Endothelial cell (in vitro differentiated cells): ENCODE data around the gene PTPN6. TPM values are rescaled to one million over a fixed set of nuclear protein-coding genes. Genes with fewer than 3 reads are reported as not detected.
A peak's percentile ranks its signal among the peaks of the same experiment; 100 is the strongest.

Source experiments
- DNase-seq: peaks from one replicate; pipeline ENCODE4 v3.0.0; 2021; ENCODE audit warnings: low spot score
- H3K27ac Mint-ChIP-seq: one replicate; pipeline ENCODE4 v1.8.0; 2021; ENCODE audit warnings: mixed read lengths, inconsistent platforms; ENCODE audit not compliant: unreplicated experiment
- H3K27me3 Mint-ChIP-seq: one replicate; pipeline ENCODE4 v1.8.0; 2021; ENCODE audit warnings: mild to moderate bottlenecking, moderate library complexity, mixed read lengths, inconsistent platforms; ENCODE audit not compliant: unreplicated experiment
- H3K36me3 Mint-ChIP-seq: one replicate; pipeline ENCODE4 v1.8.0; 2021; ENCODE audit warnings: mild to moderate bottlenecking, low read depth, mixed read lengths, inconsistent platforms; ENCODE audit not compliant: unreplicated experiment
- H3K4me1 Mint-ChIP-seq: one replicate; pipeline ENCODE4 v1.8.0; 2021; ENCODE audit warnings: mild to moderate bottlenecking, mixed read lengths, inconsistent platforms; ENCODE audit not compliant: unreplicated experiment
- H3K4me3 Mint-ChIP-seq: one replicate; pipeline ENCODE4 v1.8.0; 2021; ENCODE audit warnings: mild to moderate bottlenecking, mixed read lengths, inconsistent platforms; ENCODE audit not compliant: unreplicated experiment
- H3K9me3 Mint-ChIP-seq: one replicate; pipeline ENCODE4 v1.8.0; 2021; ENCODE audit warnings: mixed read lengths, inconsistent platforms; ENCODE audit not compliant: unreplicated experiment
- CTCF ChIP-seq: fragments of 200-600 bp; sonication (generic); IDR thresholded peaks from one replicate; pipeline ENCODE4 v1.5.0; 2021; ENCODE audit warnings: antibody characterized with exemption; ENCODE audit not compliant: unreplicated experiment
- total RNA-seq: library from RNA; stranded (reverse); fragmentation: NEBNext Ultra II Directional; extraction: Animal tissue kit (Norgen Biotek cat#: 25700); gene quantifications from one replicate; pipeline ENCODE4 v1.2.1, GENCODE V29; 2021; ENCODE audit not compliant: unreplicated experiment

Gene PTPN6
- total RNA-seq, 1 donor from 2014 or later, result 22.1 TPM

DNA sequence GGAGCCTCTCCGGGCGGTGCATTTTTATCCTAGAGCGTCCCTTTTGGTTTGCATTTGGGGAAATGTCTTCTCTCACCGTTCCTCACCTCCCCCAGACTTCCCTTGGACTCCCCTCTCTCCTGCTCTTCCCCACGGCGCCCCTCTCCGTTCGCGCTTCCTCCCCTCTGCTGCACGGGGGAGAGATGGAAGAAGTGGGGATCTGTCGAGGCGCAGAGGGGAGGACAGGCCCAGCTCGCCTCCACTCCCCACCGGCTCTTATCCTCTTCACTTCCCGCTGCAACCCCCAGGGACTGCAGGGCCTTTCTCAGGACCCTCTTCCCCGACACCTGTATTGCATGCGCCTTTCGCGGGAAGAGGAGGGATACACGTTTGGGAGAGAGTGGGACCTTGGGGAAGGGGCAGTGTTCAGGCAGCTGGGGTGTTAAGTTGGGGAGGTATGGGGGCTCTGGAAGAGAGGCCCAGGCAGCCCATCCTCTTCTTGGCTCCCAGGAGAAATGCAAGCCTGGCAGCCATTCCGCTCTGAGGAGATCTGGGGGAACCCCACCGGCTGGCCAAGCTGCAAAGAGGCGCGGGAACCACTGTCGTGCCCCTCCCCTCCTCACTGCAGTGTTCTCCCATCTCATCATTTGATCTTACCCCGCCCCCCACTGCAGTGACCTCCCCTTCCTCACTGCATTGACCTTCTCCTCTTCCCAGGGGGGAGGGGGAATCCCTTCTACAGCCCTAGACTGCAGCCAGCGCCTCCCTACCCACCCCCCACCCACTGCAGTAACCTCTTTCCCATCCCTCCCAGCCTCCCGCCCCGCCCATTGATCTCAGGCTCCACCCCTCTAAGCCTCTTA, 36.0 kb upstream of the PTPN6 start:
- Mint-ChIP-seq H3K4me1 (peaks cover 20% of the 10 kb centered on the region), H3K9me3 (no peaks in the 10 kb centered on the region), H3K27ac (peak overlapping the region; percentile 42), H3K27me3 (peaks cover 23% of the 10 kb centered on the region), H3K36me3 (peaks cover 5% of the 10 kb centered on the region), H3K4me3 (peak overlapping the region; percentile 86)
- DNase-seq, result no peak
- TF ChIP-seq CTCF, result no peak

DNA sequence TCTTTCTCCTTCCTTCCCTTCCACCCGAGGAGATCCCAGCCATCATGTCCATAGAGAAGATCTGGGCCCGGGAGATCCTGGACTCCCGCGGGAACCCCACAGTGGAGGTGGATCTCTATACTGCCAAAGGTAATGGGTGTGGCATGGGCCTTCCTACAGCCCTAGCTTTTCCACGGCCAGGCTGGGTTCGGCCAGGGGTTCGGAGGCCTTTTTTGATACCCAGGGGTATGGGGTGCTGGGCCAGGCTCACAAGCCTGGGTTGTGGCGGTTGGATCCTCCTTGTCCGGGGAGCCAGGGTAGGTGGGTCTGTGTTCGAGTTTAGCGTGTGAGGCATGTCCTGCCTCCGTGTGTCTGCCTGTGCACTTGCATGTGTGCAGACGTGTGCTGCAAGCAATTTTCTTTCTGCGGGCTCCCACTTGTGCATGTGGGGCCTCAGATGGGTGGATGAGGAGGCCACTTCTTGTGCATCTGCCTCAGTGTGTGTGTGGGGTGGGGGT, 35.3 kb upstream of the PTPN6 start:
- peaks cover 20% of the 10 kb centered on the region for H3K4me1 Mint-ChIP-seq
- no peak for TF ChIP-seq CTCF
- peaks cover 5% of the 10 kb centered on the region for H3K36me3 Mint-ChIP-seq
- H3K27ac Mint-ChIP-seq, result no peak overlapping the region
- DNase-seq, result no peak
- no peak overlapping the region for H3K4me3 Mint-ChIP-seq
- no peaks in the 10 kb centered on the region for H3K9me3 Mint-ChIP-seq
- peaks cover 21% of the 10 kb centered on the region for H3K27me3 Mint-ChIP-seq

- no peak for DNase-seq
- Mint-ChIP-seq H3K4me3 (no peak overlapping the region), H3K4me1 (peaks cover 20% of the 10 kb centered on the region), H3K36me3 (peaks cover 5% of the 10 kb centered on the region), H3K27ac (no peak overlapping the region), H3K27me3 (peaks cover 17% of the 10 kb centered on the region), H3K9me3 (no peaks in the 10 kb centered on the region)
- no peak for TF ChIP-seq CTCF
These were observed 34.5 kb upstream of the PTPN6 start for GRCh38 chr12:6916426-6917200.

DNA sequence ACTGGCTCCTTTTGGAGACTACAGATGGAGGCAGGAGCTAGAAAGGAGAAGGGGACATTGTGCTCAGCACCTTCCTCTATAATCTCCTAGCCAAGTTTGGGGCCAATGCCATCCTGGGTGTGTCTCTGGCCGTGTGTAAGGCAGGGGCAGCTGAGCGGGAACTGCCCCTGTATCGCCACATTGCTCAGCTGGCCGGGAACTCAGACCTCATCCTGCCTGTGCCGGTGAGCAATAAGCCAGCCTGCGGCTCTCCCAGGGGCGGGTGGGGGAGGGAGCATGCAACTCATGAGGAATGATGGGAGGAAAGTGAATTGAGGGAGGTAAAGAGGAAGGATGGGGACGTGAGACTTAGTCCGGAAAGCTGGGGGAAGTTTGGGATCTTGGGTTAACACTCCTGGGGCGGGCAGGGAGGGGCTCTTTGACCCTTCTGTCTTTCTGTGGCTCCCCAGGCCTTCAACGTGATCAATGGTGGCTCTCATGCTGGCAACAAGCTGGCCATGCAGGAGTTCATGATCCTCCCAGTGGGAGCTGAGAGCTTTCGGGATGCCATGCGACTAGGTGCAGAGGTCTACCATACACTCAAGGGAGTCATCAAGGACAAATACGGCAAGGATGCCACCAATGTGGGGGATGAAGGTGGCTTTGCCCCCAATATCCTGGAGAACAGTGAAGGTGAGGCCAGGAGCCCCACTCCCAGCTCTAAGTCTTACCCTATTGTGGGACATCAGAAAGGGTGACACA, 33.5 kb upstream of the PTPN6 start:
- H3K27me3 Mint-ChIP-seq, result peaks cover 15% of the 10 kb centered on the region
- H3K4me1 Mint-ChIP-seq, result peaks cover 26% of the 10 kb centered on the region
- no peak overlapping the region for H3K4me3 Mint-ChIP-seq
- no peak for DNase-seq
- H3K9me3 Mint-ChIP-seq, result no peaks in the 10 kb centered on the region
- no peak overlapping the region for H3K27ac Mint-ChIP-seq
- no peak for TF ChIP-seq CTCF
- peaks cover 6% of the 10 kb centered on the region for H3K36me3 Mint-ChIP-seq
